Measurements from ENCODE around the gene FAM20A.
"Not testable (repeated sequence)": the region's sequence is repeated elsewhere in the genome, so short reads cannot be mapped to it uniquely, and the experiment has no call there.

Gene FAM20A

DNA sequence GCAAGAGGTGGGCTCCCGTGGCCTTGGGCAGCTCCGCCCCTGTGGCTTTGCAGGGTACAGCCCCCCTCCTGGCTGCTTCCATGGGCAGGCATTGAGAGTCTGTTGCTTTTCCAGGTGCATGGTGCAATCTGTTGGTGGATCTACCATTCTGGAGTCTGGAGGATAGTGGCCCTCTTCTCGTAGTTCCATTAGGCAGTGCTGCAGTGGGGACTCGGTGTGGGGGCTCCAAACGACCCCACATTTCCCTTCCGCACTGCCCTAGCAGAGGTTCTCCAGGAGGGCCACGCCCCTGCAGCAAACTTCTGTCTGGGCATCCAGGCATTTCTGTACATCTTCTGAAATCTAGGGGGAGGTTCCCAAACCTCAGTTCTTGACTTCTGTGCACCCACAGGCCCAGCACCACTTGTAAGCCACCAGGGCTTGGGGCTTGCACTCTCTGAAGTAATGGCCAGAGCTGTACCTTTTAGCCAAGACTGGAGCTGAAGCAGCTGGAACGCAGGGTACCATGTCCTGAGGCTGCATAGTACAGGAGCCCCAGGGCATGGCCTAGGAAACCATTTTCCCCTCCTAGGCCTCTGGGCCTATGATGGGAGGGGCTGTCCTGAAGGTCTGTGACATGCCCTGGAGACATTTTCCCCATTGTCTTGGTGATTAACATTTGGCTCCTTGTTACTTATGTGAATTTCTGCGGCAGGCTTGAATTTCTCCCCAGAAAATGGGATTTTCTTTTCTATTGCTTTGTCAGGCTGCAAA, 82.9 kb downstream of the FAM20A start:
- no peak overlapping the region for H3K9ac ChIP-seq (ENCODE audit: insufficient read length, low read depth)
- no peak for DNase-seq (ENCODE audit: low read depth, low spot score)
- H3K27me3 ChIP-seq (ENCODE audit: insufficient read depth, insufficient read length), result no peaks in the 10 kb centered on the region
- H3K9me3 ChIP-seq (ENCODE audit: insufficient read depth, low read length), result peaks cover 44% of the 10 kb centered on the region
- TF ChIP-seq YY1 (IDR thresholded peaks at IDR 0.05; ENCODE audit: insufficient read depth, insufficient read length) (no peak), ZNF274 (IDR thresholded peaks at IDR 0.05; ENCODE audit: low read depth, low read length) (no peak), SUZ12 (IDR thresholded peaks at IDR 0.05; ENCODE audit: extremely low read depth, insufficient read depth, insufficient read length) (no peak)
- H3K4me1 ChIP-seq (ENCODE audit: insufficient read depth, insufficient read length), result peaks cover 2% of the 10 kb centered on the region
- H3K36me3 ChIP-seq (ENCODE audit: insufficient read depth, insufficient read length, low read length), result peaks cover 74% of the 10 kb centered on the region
- H3K4me3 ChIP-seq (ENCODE audit: insufficient read length, low read depth), result no peak overlapping the region

DNA sequence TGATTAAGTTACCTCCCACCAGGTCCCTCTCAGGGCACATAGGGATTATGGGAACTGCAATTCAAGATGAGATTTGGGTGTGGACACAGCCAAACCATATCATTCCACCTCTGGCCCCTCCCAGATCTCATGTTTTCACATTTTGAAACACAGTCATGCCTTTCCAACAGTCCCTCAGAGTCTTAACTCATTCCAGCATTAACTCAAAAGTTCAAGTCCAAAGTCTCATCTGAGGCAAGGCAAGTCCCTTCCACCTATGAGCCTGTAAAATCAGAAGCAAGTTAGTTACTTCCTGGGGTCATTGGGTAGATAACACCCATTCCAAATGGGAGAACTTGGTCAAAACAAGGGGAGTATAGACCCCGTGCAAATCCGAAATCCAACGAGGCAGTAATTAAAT, 83.6 kb downstream of the FAM20A start:
- not testable (repeated sequence) for H3K4me3 ChIP-seq (ENCODE audit: insufficient read length, low read depth); H3K4me1 ChIP-seq (ENCODE audit: insufficient read depth, insufficient read length); H3K9ac ChIP-seq (ENCODE audit: insufficient read length, low read depth); DNase-seq (ENCODE audit: low read depth, low spot score); H3K27me3 ChIP-seq (ENCODE audit: insufficient read depth, insufficient read length)
- Histone ChIP-seq H3K9me3 (ENCODE audit: insufficient read depth, low read length) (peaks cover 44% of the 10 kb centered on the region), H3K36me3 (ENCODE audit: insufficient read depth, insufficient read length, low read length) (peaks cover 68% of the 10 kb centered on the region)

DNA sequence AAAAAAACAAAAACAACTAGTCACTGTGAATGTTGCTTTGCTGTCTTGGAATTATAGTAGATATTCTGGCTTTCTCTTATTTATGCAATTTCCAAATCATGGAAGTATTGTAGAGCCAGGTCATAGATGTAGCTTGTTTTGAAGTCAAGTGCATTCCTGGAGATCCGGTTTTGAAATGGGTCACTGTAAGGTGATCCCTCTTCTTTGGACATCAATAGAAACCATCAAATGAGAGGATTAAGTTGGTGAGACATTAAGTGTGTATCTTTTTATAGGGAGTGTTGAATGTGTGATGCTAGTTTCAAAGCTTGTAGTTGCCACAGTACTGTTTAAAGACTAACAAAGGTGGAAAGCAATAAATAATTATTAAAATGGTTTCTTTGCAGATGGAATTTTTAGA, 84.4 kb downstream of the FAM20A start:
- H3K27me3 ChIP-seq (ENCODE audit: insufficient read depth, insufficient read length), result no peaks in the 10 kb centered on the region
- H3K4me1 ChIP-seq (ENCODE audit: insufficient read depth, insufficient read length), result peaks cover 2% of the 10 kb centered on the region
- no peak overlapping the region for H3K9ac ChIP-seq (ENCODE audit: insufficient read length, low read depth)
- DNase-seq (ENCODE audit: low read depth, low spot score), result no peak
- H3K9me3 ChIP-seq (ENCODE audit: insufficient read depth, low read length), result peaks cover 44% of the 10 kb centered on the region
- peaks cover 59% of the 10 kb centered on the region for H3K36me3 ChIP-seq (ENCODE audit: insufficient read depth, insufficient read length, low read length)
- no peak for TF ChIP-seq SUZ12 (IDR thresholded peaks at IDR 0.05; ENCODE audit: extremely low read depth, insufficient read depth, insufficient read length)
- TF ChIP-seq YY1 (IDR thresholded peaks at IDR 0.05; ENCODE audit: insufficient read depth, insufficient read length), result no peak
- no peak for TF ChIP-seq ZNF274 (IDR thresholded peaks at IDR 0.05; ENCODE audit: low read depth, low read length)
- H3K4me3 ChIP-seq (ENCODE audit: insufficient read length, low read depth), result no peak overlapping the region

DNA sequence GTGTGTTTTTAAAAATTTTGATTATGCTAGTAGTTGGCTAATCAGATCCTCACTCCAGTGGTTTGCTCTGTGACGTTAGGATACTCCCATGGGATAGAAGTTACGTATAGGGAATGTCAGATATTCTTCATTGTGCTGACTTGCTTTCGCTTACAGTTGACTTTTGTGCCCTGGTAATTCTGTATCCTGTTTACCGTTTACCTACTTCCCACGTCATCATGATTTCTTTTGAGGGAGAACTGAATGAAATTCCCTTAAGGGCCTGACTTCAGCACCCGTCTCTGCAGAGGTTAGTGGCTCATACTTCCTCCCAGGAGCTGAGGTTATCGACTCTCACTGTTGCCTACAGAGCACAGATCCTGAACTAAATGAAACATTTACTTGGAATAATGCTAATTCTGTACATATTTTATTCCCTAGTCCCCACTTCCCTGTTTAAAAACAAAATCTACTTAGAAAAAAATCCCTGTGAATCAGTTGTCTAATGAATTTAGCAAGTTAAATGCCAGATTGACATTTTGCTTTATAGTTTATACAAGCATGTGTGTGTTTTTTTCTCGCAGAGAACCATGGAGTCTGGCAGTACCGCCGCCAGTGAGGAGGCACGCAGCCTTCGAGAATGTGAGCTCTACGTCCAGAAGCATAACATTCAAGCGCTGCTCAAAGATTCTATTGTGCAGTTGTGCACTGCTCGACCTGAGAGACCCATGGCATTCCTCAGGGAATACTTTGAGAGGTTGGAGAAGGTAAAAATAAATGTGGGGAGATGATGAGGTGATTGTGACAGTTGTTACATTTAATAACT, 86.1 kb downstream of the FAM20A start:
- Histone ChIP-seq H3K36me3 (ENCODE audit: insufficient read depth, insufficient read length, low read length) (peaks cover 54% of the 10 kb centered on the region), H3K4me3 (ENCODE audit: insufficient read length, low read depth) (no peak overlapping the region), H3K9me3 (ENCODE audit: insufficient read depth, low read length) (peaks cover 44% of the 10 kb centered on the region), H3K27me3 (ENCODE audit: insufficient read depth, insufficient read length) (no peaks in the 10 kb centered on the region), H3K4me1 (ENCODE audit: insufficient read depth, insufficient read length) (peaks cover 2% of the 10 kb centered on the region), H3K9ac (ENCODE audit: insufficient read length, low read depth) (no peak overlapping the region)
- no peak for TF ChIP-seq ZNF274 (IDR thresholded peaks at IDR 0.05; ENCODE audit: low read depth, low read length)
- TF ChIP-seq SUZ12 (IDR thresholded peaks at IDR 0.05; ENCODE audit: extremely low read depth, insufficient read depth, insufficient read length), result no peak
- no peak for TF ChIP-seq YY1 (IDR thresholded peaks at IDR 0.05; ENCODE audit: insufficient read depth, insufficient read length)
- DNase-seq (ENCODE audit: low read depth, low spot score), result no peak

DNA sequence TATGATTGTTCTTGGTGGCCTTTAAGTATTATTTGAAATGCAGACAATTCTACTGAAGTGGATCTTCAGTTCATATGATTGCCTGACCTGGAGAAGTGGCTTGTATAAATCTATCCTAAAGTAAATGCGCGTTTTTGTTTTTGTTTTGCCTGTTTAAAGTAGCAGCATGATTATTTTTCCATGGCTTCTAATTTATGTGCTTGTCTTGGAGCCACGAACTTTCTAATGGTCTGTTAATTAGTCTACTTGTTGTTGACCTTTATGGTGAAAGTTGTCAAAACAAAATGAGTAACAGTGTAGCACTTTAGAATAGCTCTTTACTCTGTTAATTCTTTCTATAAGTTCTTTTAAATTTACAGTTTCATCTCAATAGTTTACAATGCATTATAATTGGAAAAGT, 87.2 kb downstream of the FAM20A start:
- no peak for TF ChIP-seq SUZ12 (IDR thresholded peaks at IDR 0.05; ENCODE audit: extremely low read depth, insufficient read depth, insufficient read length)
- TF ChIP-seq ZNF274 (IDR thresholded peaks at IDR 0.05; ENCODE audit: low read depth, low read length), result no peak
- no peak for TF ChIP-seq YY1 (IDR thresholded peaks at IDR 0.05; ENCODE audit: insufficient read depth, insufficient read length)
- H3K4me3 ChIP-seq (ENCODE audit: insufficient read length, low read depth), result peak overlapping the region; percentile 93
- peaks cover 40% of the 10 kb centered on the region for H3K9me3 ChIP-seq (ENCODE audit: insufficient read depth, low read length)
- no peak for DNase-seq (ENCODE audit: low read depth, low spot score)
- H3K36me3 ChIP-seq (ENCODE audit: insufficient read depth, insufficient read length, low read length), result peaks cover 44% of the 10 kb centered on the region
- H3K4me1 ChIP-seq (ENCODE audit: insufficient read depth, insufficient read length), result peaks cover 4% of the 10 kb centered on the region
- H3K9ac ChIP-seq (ENCODE audit: insufficient read length, low read depth), result peak overlapping the region; percentile 98
- no peaks in the 10 kb centered on the region for H3K27me3 ChIP-seq (ENCODE audit: insufficient read depth, insufficient read length)

DNA sequence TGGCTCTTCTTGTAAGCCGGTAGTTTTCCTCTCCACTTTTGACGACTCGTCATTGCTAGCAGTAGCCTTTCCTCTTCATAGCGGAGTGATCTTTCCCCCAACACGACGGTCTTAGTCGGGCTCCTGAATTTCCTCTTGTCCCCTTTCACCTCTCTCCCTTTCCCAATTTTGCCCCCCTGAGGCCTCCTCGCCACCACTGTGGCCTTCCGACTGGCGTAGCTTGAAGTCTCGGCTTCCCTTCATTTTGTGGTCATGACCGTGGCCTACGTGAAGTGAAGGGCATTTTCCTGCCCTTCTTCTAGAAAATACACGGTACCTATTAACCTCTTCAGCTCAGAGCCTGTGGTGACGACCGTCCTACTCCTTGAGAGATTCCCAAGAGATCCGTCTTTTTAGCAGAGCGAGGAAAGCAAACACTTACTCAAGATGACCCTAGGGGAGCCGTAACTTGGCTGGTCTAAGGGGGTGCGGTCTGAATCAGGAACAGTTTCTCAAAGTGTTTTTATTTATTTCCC, 88.2 kb downstream of the FAM20A start:
- Histone ChIP-seq H3K9me3 (ENCODE audit: insufficient read depth, low read length) (peaks cover 32% of the 10 kb centered on the region), H3K4me1 (ENCODE audit: insufficient read depth, insufficient read length) (peaks cover 2% of the 10 kb centered on the region), H3K36me3 (ENCODE audit: insufficient read depth, insufficient read length, low read length) (peaks cover 35% of the 10 kb centered on the region), H3K27me3 (ENCODE audit: insufficient read depth, insufficient read length) (no peaks in the 10 kb centered on the region), H3K9ac (ENCODE audit: insufficient read length, low read depth) (peak overlapping the region; percentile 98), H3K4me3 (ENCODE audit: insufficient read length, low read depth) (peak overlapping the region; percentile 93)
- TF ChIP-seq SUZ12 (IDR thresholded peaks at IDR 0.05; ENCODE audit: extremely low read depth, insufficient read depth, insufficient read length) (no peak), ZNF274 (IDR thresholded peaks at IDR 0.05; ENCODE audit: low read depth, low read length) (no peak), YY1 (IDR thresholded peaks at IDR 0.05; ENCODE audit: insufficient read depth, insufficient read length) (no peak)
- DNase-seq (ENCODE audit: low read depth, low spot score), result peak; percentile 23

Measured in NT2/D1 (cell line).